ENCODE data around the gene ZNF850. TPM values are rescaled to one million over a fixed set of nuclear protein-coding genes. Genes with fewer than 3 reads are reported as not detected.

Gene ZNF850
- total and polyA plus RNA-seq, 2 of the 13 experiments (the other 11 are each of a cell fraction or from before 2014, with no cell fraction given) = 0.78 to 6.6 TPM

DNA sequence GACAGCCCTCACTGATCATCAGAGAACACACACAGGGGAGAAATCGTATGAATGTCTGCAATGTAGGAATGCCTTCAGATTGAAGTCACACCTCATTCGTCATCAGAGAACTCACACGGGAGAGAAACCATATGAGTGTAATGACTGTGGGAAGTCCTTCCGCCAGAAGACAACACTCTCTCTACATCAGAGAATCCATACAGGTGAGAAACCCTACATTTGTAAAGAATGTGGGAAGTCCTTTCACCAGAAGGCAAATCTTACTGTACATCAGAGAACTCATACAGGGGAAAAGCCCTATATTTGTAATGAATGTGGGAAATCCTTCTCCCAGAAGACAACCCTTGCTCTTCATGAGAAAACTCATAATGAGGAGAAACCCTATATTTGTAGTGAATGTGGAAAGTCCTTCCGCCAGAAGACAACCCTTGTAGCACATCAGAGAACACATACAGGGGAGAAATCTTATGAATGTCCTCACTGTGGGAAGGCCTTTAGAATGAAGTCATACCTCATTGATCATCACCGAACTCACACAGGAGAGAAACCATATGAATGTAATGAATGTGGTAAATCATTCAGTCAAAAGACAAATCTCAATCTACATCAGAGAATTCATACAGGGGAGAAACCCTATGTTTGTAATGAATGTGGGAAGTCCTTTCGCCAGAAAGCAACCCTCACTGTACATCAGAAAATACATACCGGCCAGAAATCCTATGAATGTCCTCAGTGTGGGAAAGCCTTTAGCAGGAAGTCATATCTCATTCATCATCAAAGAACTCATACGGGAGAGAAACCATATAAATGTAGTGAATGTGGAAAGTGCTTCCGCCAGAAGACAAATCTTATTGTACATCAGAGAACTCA lies 52.7 kb downstream of the ZNF850 start:
- BruUV-seq (replicated peaks) = no TSS peak
- no peaks in the 10 kb centered on the region for H3K27me3 ChIP-seq (ENCODE audit: control insufficient read depth in 1 of 2, insufficient read depth in 2 of 2, low read length in 2 of 2)
- FAIRE-seq (no peak), DNase-seq (ENCODE audit: low spot score) (no peak), ATAC-seq (no peak)
- H3K79me2 ChIP-seq (ENCODE audit: insufficient read depth, low read length) = no peaks in the 10 kb centered on the region
- H3K4me1 ChIP-seq (ENCODE audit: insufficient read depth, low read length) = no peaks in the 10 kb centered on the region
- H4K20me1 ChIP-seq (ENCODE audit: insufficient read depth, low read length) = no peaks in the 10 kb centered on the region
- POLR2A ChIA-PET = no interaction called here
- H3K4me2 ChIP-seq (ENCODE audit: low read depth, low read length) = no peak overlapping the region
- TF ChIP-seq ZNF75D (CRISPR knock-in tag; IDR thresholded peaks at IDR 0.05; ENCODE audit: borderline replicate concordance) (peak; percentile 82; the same call in 1 of the 2 replicates), ZNF274 (CRISPR knock-in tag; IDR thresholded peaks at IDR 0.05) (peak; percentile 100), RFX3 (CRISPR knock-in tag; IDR thresholded peaks at IDR 0.05) (no peak), RORA (CRISPR knock-in tag; IDR thresholded peaks at IDR 0.05) (no peak), TRIM24 (CRISPR knock-in tag; IDR thresholded peaks at IDR 0.05) (no peak), KMT2A (CRISPR knock-in tag; IDR thresholded peaks at IDR 0.05) (no peak), ZNF451 (CRISPR knock-in tag; IDR thresholded peaks at IDR 0.05) (no peak), HOXA9 (CRISPR knock-in tag; IDR thresholded peaks at IDR 0.05; ENCODE audit: borderline replicate concordance) (no peak), ZSCAN25 (CRISPR knock-in tag; IDR thresholded peaks at IDR 0.05) (no peak)
- peaks cover 7 to 41% of the 10 kb centered on the region in 2 experiments for H3K36me3 ChIP-seq (replicated peaks in 1 of 2; ENCODE audit: control insufficient read depth in 1 of 2, insufficient read depth in 2 of 2, low read length in 2 of 2)
- CTCF ChIA-PET (ENCODE audit: low intra/inter-chr PET ratio, low total read pairs) = no interaction called here
- no peak overlapping the region for H3K4me3 ChIP-seq (replicated peaks in 1 of 3; ENCODE audit: insufficient read depth in 1 of 3, low read depth in 2 of 3, low read length in 3 of 3)
- H2AFZ ChIP-seq (ENCODE audit: low read length) = no peak overlapping the region
- no peak overlapping the region for H3K27ac ChIP-seq (ENCODE audit: extremely low read length, insufficient read depth, low read length)
- whole genome bisulfite sequencing (ENCODE audit: low lambda C conversion rate) = 97% methylated on average over 10 of the region's 10 CpGs
- in situ Hi-C loops (cut with HindIII; ENCODE audit: extremely low pct_ligation_motif_present, low pct_unique_long_range_greater_than_20kb) = no loop called here
- H3K9ac ChIP-seq (ENCODE audit: insufficient read depth, low read depth, low read length) = no peak overlapping the region
- intact Hi-C loops (cut with micrococcal nuclease; ENCODE audit: unreplicated experiment) = no loop called here
- peaks cover 89% of the 10 kb centered on the region for H3K9me3 ChIP-seq (ENCODE audit: low read length)

DNA sequence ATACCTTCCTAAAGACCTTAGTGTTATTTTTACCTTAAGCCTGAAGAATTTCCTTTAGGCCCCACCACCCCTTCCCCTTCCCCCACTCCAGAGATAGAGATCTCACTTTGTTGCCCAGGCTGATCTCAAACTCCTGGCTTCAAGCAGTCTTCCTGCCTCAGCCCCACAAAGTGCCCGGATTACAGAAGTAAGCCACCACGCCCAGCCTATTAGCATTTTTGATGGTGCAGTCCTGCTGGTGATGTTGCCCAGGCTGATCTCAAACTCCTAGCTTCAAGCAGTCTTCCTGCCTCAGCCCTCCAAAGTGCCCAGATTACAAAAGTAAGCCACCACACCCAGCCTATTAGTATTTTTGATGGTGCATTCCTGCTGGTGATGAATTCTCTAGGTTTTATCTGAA lies 63.2 kb downstream of the ZNF850 start:
- Histone ChIP-seq H3K27me3 (ENCODE audit: control insufficient read depth in 1 of 2, insufficient read depth in 2 of 2, low read length in 2 of 2) (no peaks in the 10 kb centered on the region), H3K9me3 (ENCODE audit: low read length) (peaks cover 98% of the 10 kb centered on the region), H3K9ac (ENCODE audit: insufficient read depth, low read depth, low read length) (no peak overlapping the region), H3K4me1 (ENCODE audit: insufficient read depth, low read length) (no peaks in the 10 kb centered on the region), H3K4me2 (ENCODE audit: low read depth, low read length) (no peak overlapping the region), H3K79me2 (ENCODE audit: insufficient read depth, low read length) (peaks cover 2% of the 10 kb centered on the region), H2AFZ (ENCODE audit: low read length) (no peak overlapping the region), H3K36me3 (replicated peaks in 1 of 2; ENCODE audit: control insufficient read depth in 1 of 2, insufficient read depth in 2 of 2, low read length in 2 of 2) (peaks cover 12 to 23% of the 10 kb centered on the region in 2 experiments; a peak in 4 of 5 replicates), H3K27ac (ENCODE audit: extremely low read length, insufficient read depth, low read length) (no peak overlapping the region), H3K4me3 (replicated peaks in 1 of 3; ENCODE audit: insufficient read depth in 1 of 3, low read depth in 2 of 3, low read length in 3 of 3) (no peak overlapping the region), H4K20me1 (ENCODE audit: insufficient read depth, low read length) (no peaks in the 10 kb centered on the region)
- ChIA-PET POLR2A (no interaction called here), CTCF (ENCODE audit: low intra/inter-chr PET ratio, low total read pairs) (no interaction called here)
- ATAC-seq = no peak
- intact Hi-C loops (cut with micrococcal nuclease; ENCODE audit: unreplicated experiment) = no loop called here
- 100% methylated on average over 2 of the region's 2 CpGs for WGBS (ENCODE audit: low lambda C conversion rate)
- FAIRE-seq = no peak
- DNase-seq (ENCODE audit: low spot score) = no peak
- no TSS peak for BruUV-seq (replicated peaks)
- in situ Hi-C loops (cut with HindIII; ENCODE audit: extremely low pct_ligation_motif_present, low pct_unique_long_range_greater_than_20kb) = no loop called here
- TF ChIP-seq MIXL1 (CRISPR knock-in tag; IDR thresholded peaks at IDR 0.05) = no peak
- no peak for TF ChIP-seq FIP1L1 (IDR thresholded peaks at IDR 0.05; ENCODE audit: borderline replicate concordance, insufficient read depth, low read depth, low read length)
- no peak for TF ChIP-seq TSC22D2 (CRISPR knock-in tag; IDR thresholded peaks at IDR 0.05; ENCODE audit: borderline replicate concordance)
- TF ChIP-seq, protein P1, sequence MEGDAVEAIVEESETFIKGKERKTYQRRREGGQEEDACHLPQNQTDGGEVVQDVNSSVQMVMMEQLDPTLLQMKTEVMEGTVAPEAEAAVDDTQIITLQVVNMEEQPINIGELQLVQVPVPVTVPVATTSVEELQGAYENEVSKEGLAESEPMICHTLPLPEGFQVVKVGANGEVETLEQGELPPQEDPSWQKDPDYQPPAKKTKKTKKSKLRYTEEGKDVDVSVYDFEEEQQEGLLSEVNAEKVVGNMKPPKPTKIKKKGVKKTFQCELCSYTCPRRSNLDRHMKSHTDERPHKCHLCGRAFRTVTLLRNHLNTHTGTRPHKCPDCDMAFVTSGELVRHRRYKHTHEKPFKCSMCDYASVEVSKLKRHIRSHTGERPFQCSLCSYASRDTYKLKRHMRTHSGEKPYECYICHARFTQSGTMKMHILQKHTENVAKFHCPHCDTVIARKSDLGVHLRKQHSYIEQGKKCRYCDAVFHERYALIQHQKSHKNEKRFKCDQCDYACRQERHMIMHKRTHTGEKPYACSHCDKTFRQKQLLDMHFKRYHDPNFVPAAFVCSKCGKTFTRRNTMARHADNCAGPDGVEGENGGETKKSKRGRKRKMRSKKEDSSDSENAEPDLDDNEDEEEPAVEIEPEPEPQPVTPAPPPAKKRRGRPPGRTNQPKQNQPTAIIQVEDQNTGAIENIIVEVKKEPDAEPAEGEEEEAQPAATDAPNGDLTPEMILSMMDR (CRISPR knock-in tag; IDR thresholded peaks at IDR 0.05) = no peak
- TF ChIP-seq, protein P2, sequence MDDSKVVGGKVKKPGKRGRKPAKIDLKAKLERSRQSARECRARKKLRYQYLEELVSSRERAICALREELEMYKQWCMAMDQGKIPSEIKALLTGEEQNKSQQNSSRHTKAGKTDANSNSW (CRISPR knock-in tag; IDR thresholded peaks at IDR 0.05; ENCODE audit: borderline replicate concordance) = no peak
- no peak for TF ChIP-seq BCL6 (CRISPR knock-in tag; IDR thresholded peaks at IDR 0.05)
